Testis (tissue), 2 donors: ENCODE data around the gene KCNJ10.

Experiments
- POLR2A ChIP-seq: fragments of 450-650 bp; IDR thresholded peaks from one replicate; pipeline ENCODE4 v1.6.1; 2017; ENCODE audit warnings: antibody characterized with exemption, mild to moderate bottlenecking, moderate library complexity
- TF ChIP-seq, protein P1 (sequence below), 3 experiments: fragments of 450-650 bp in 2 of 3; fragments of 200-600 bp in 1 of 3; sonication (generic) in 1 of 3; IDR thresholded peaks; one replicate each; pipeline ENCODE4 v1.5.1; 2016 to 2019; ENCODE audit warnings: antibody characterized with exemption in 3 of 3, mild to moderate bottlenecking in 2 of 3, moderate library complexity in 1 of 3

DNA sequence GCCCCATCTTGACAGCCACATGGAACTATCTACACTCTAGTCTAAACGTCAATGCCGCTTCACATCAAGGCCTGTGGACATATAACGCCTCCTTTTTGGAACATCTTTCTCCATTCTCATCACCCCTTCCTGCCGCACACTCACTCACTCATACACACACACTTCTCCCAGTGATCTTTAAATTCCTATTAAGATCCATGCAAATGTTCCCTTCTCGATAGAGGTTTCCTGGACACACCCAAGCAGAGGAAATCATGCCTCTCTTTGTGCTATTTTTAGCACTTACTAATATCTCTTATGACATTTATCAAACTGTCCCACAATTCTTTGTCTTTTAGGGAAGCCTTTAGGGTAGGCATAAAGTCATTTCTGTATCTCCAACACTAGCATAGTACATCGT, 87.7 kb downstream of the KCNJ10 start:
- TF ChIP-seq, protein P1, sequence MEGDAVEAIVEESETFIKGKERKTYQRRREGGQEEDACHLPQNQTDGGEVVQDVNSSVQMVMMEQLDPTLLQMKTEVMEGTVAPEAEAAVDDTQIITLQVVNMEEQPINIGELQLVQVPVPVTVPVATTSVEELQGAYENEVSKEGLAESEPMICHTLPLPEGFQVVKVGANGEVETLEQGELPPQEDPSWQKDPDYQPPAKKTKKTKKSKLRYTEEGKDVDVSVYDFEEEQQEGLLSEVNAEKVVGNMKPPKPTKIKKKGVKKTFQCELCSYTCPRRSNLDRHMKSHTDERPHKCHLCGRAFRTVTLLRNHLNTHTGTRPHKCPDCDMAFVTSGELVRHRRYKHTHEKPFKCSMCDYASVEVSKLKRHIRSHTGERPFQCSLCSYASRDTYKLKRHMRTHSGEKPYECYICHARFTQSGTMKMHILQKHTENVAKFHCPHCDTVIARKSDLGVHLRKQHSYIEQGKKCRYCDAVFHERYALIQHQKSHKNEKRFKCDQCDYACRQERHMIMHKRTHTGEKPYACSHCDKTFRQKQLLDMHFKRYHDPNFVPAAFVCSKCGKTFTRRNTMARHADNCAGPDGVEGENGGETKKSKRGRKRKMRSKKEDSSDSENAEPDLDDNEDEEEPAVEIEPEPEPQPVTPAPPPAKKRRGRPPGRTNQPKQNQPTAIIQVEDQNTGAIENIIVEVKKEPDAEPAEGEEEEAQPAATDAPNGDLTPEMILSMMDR (IDR thresholded peaks at IDR 0.05): no peak
- no peak for TF ChIP-seq POLR2A
